Measurements from ENCODE around the gene CREBBP. TPM values are rescaled to one million over a fixed set of nuclear protein-coding genes. Genes with fewer than 3 reads are reported as not detected.

Gene CREBBP
- total RNA-seq, 1 donor from 2014 or later, result 33.5 TPM

- intact Hi-C loops (cut with micrococcal nuclease), result no loop called here
- Histone ChIP-seq H3K27ac (replicated peaks) (peak overlapping the region; percentile 6), H3K4me3 (no peak overlapping the region), H3K27me3 (ENCODE audit: low read depth) (no peaks in the 10 kb centered on the region), H3K36me3 (peaks cover 79% of the 10 kb centered on the region), H3K9me3 (replicated peaks) (no peaks in the 10 kb centered on the region), H3K4me1 (peaks cover 53% of the 10 kb centered on the region)
- TF ChIP-seq CTCF (IDR thresholded peaks at IDR 0.05; ENCODE audit: borderline replicate concordance), result no peak
- DNase-seq, result no peak
These were observed 109.0 kb downstream of the CREBBP start for GRCh38 chr16:3771513-3771912.

GRCh38 chr16:3770530-3770929, 110.0 kb downstream of the CREBBP start:
- H3K36me3 ChIP-seq, result peaks cover 79% of the 10 kb centered on the region
- peaks cover 43% of the 10 kb centered on the region for H3K4me1 ChIP-seq
- TF ChIP-seq CTCF (IDR thresholded peaks at IDR 0.05; ENCODE audit: borderline replicate concordance), result no peak
- H3K4me3 ChIP-seq, result no peak overlapping the region
- no peak for DNase-seq
- intact Hi-C loops (cut with micrococcal nuclease), result no loop called here
- no peak overlapping the region for H3K27ac ChIP-seq (replicated peaks)
- no peaks in the 10 kb centered on the region for H3K27me3 ChIP-seq (ENCODE audit: low read depth)
- H3K9me3 ChIP-seq (replicated peaks), result no peaks in the 10 kb centered on the region

- intact Hi-C loops (cut with micrococcal nuclease), result no loop called here
- H3K36me3 ChIP-seq, result peaks cover 78% of the 10 kb centered on the region
- H3K9me3 ChIP-seq (replicated peaks), result no peaks in the 10 kb centered on the region
- no peak overlapping the region for H3K4me3 ChIP-seq
- H3K4me1 ChIP-seq, result peaks cover 42% of the 10 kb centered on the region
- no peaks in the 10 kb centered on the region for H3K27me3 ChIP-seq (ENCODE audit: low read depth)
- H3K27ac ChIP-seq (replicated peaks), result no peak overlapping the region
- no peak for TF ChIP-seq CTCF (IDR thresholded peaks at IDR 0.05; ENCODE audit: borderline replicate concordance)
- DNase-seq, result no peak
These were observed 110.6 kb downstream of the CREBBP start for GRCh38 chr16:3769942-3770341.

- peaks cover 86% of the 10 kb centered on the region for H3K36me3 ChIP-seq
- no peak overlapping the region for H3K27ac ChIP-seq (replicated peaks)
- H3K4me1 ChIP-seq, result peaks cover 34% of the 10 kb centered on the region
- DNase-seq, result no peak
- no peak overlapping the region for H3K4me3 ChIP-seq
- H3K9me3 ChIP-seq (replicated peaks), result no peaks in the 10 kb centered on the region
- no peak for TF ChIP-seq CTCF (IDR thresholded peaks at IDR 0.05; ENCODE audit: borderline replicate concordance)
- no peaks in the 10 kb centered on the region for H3K27me3 ChIP-seq (ENCODE audit: low read depth)
- intact Hi-C loops (cut with micrococcal nuclease), result no loop called here
These were observed 111.5 kb downstream of the CREBBP start for GRCh38 chr16:3769013-3769412.

DNA sequence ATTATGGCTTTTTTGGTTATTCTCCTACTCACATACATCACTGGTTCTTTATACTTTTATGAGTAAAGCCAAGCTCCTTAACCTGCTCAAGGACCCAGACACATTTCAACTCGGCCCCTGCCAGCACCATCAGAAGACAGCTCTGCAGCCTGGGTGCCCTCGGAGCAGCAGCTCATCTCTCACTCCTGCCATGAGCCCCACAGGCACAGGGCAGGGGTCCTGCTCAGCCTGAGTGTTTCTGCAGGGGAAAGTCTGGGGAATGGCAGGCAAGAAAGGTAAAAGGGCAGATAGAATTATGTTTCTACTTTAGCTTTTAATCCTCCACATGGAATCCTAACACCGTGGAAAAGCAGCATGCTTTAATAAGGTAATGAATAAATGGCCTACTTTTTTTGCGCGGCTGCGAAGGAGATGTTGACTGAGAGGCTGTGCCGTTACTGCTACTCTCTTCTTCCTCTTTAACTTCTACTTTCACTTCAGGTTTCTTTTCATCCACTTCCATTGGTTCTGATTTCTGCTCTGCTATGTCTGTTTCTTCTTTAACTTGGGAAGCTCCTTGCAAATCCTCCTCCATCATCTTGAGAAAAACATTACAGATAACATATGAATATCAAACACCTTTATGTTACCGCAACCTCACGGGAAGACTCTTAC, 113.1 kb downstream of the CREBBP start:
- intact Hi-C loops (cut with micrococcal nuclease), result no loop called here
- no peak for DNase-seq
- Histone ChIP-seq H3K4me3 (no peak overlapping the region), H3K36me3 (peaks cover 88% of the 10 kb centered on the region), H3K9me3 (replicated peaks) (no peaks in the 10 kb centered on the region), H3K27ac (replicated peaks) (no peak overlapping the region), H3K27me3 (ENCODE audit: low read depth) (no peaks in the 10 kb centered on the region), H3K4me1 (peaks cover 18% of the 10 kb centered on the region)
- no peak for TF ChIP-seq CTCF (IDR thresholded peaks at IDR 0.05; ENCODE audit: borderline replicate concordance)

All from left ventricle myocardium inferior (tissue), 1 donor.